ENCODE data around the gene ZMAT3.
"Not testable (repeated sequence)": the region's sequence is repeated elsewhere in the genome, so short reads cannot be mapped to it uniquely, and the experiment has no call there.

Gene ZMAT3

GRCh38 chr3:179069762-179070390 is 1.7 kb downstream of the ZMAT3 start:
- in situ Hi-C loops (cut with HindIII; ENCODE audit: low sequenced_read_pairs): no loop called here

- in situ Hi-C loops (cut with HindIII; ENCODE audit: low sequenced_read_pairs): no loop called here
Observed at GRCh38 chr3:179068779-179069530, 2.7 kb downstream of the ZMAT3 start.

GRCh38 chr3:179067839-179068238 is 3.8 kb downstream of the ZMAT3 start:
- in situ Hi-C loops (cut with HindIII; ENCODE audit: low sequenced_read_pairs): no loop called here

- in situ Hi-C loops (cut with HindIII; ENCODE audit: low sequenced_read_pairs): no loop called here
Observed at GRCh38 chr3:179067291-179067690, 4.3 kb downstream of the ZMAT3 start.

- in situ Hi-C loops (cut with HindIII; ENCODE audit: low sequenced_read_pairs): no loop called here
Observed at GRCh38 chr3:179063945-179064560, 7.6 kb downstream of the ZMAT3 start.

- in situ Hi-C loops (cut with HindIII; ENCODE audit: low sequenced_read_pairs): no loop called here
Observed at GRCh38 chr3:179056326-179056725, 15.3 kb downstream of the ZMAT3 start.

- in situ Hi-C loops (cut with HindIII; ENCODE audit: low sequenced_read_pairs): not testable (repeated sequence)
Observed at GRCh38 chr3:179054565-179054964, 17.0 kb downstream of the ZMAT3 start.

- in situ Hi-C loops (cut with HindIII; ENCODE audit: low sequenced_read_pairs): no loop called here
Observed at GRCh38 chr3:179046497-179047353, 24.9 kb downstream of the ZMAT3 start.

- in situ Hi-C loops (cut with HindIII; ENCODE audit: low sequenced_read_pairs): no loop called here
Observed at GRCh38 chr3:179045719-179046402, 25.7 kb downstream of the ZMAT3 start.

GRCh38 chr3:179038899-179039251 is 32.7 kb downstream of the ZMAT3 start:
- in situ Hi-C loops (cut with HindIII; ENCODE audit: low sequenced_read_pairs): not testable (repeated sequence)

- in situ Hi-C loops (cut with HindIII; ENCODE audit: low sequenced_read_pairs): no loop called here
Observed at GRCh38 chr3:179038216-179038898, 33.3 kb downstream of the ZMAT3 start.

GRCh38 chr3:179037351-179037750 is 34.3 kb downstream of the ZMAT3 start:
- in situ Hi-C loops (cut with HindIII; ENCODE audit: low sequenced_read_pairs): no loop called here

- in situ Hi-C loops (cut with HindIII; ENCODE audit: low sequenced_read_pairs): no loop called here
Observed at GRCh38 chr3:179036626-179037300, 34.8 kb downstream of the ZMAT3 start.

GRCh38 chr3:179036226-179036625 is 35.4 kb downstream of the ZMAT3 start:
- in situ Hi-C loops (cut with HindIII; ENCODE audit: low sequenced_read_pairs): no loop called here

GRCh38 chr3:179035232-179035631 is 36.4 kb downstream of the ZMAT3 start:
- in situ Hi-C loops (cut with HindIII; ENCODE audit: low sequenced_read_pairs): no loop called here

GRCh38 chr3:179033304-179033657 is 38.3 kb downstream of the ZMAT3 start:
- in situ Hi-C loops (cut with HindIII; ENCODE audit: low sequenced_read_pairs): not testable (repeated sequence)

- in situ Hi-C loops (cut with HindIII; ENCODE audit: low sequenced_read_pairs): not testable (repeated sequence)
Observed at GRCh38 chr3:179032454-179033303, 38.9 kb downstream of the ZMAT3 start.

- in situ Hi-C loops (cut with HindIII; ENCODE audit: low sequenced_read_pairs): no loop called here
Observed at GRCh38 chr3:179029096-179029495, 42.5 kb downstream of the ZMAT3 start.

GRCh38 chr3:179028408-179028807 is 43.2 kb downstream of the ZMAT3 start:
- in situ Hi-C loops (cut with HindIII; ENCODE audit: low sequenced_read_pairs): no loop called here

Data from DLD1 (cell line).